GM12878 (cell line): ENCODE data around the gene FGB. TPM values are rescaled to one million over a fixed set of nuclear protein-coding genes. Genes with fewer than 3 reads are reported as not detected.

ENCODE experiments used
- ATAC-seq: fragments of 200-7000 bp; cut with Tn5 transposase; 3 replicates; pipeline ENCODE4 v1.9.1; 2020; ENCODE audit warnings: mild to moderate bottlenecking, moderate library complexity
- BruUV-seq: library from RNA; stranded (reverse); fragments of 400-500 nt; replicated peaks from 2 replicates; lab custom pipeline; 2021; lab: Mats Ljungman, UMichigan
- CTCF ChIA-PET: fragments of 300-600 bp; sonication (Branson Sonifier 250); formaldehyde crosslinking; extraction: SDS; loops from one replicate; lab custom pipeline; 2021; ENCODE audit warnings: inconsistent platforms; lab: Yijun Ruan, JAX
- POLR2A ChIA-PET: fragments of 350-600 bp; formaldehyde crosslinking; extraction: SDS; loops from one replicate; lab custom pipeline; 2021; ENCODE audit warnings: inconsistent platforms; lab: Charles Lee
- RAD21 ChIA-PET: fragments of 300-600 bp; sonication (Branson Sonifier 250); formaldehyde crosslinking; loops from one replicate; lab custom pipeline; 2023; ENCODE audit warnings: antibody characterized with exemption; ENCODE audit not compliant: unreplicated experiment; lab: Charles Lee
- SMC1A ChIA-PET: fragments of 300-600 bp; sonication (Branson Sonifier 250); formaldehyde crosslinking; loops from one replicate; lab custom pipeline; 2023; ENCODE audit not compliant: unreplicated experiment, uncharacterized antibody; lab: Charles Lee
- DNase-seq: peaks from one replicate; pipeline ENCODE4 v3.0.0-alpha.2; 2011; ENCODE audit warnings: low read depth, low spot score
- FAIRE-seq: peaks from 3 replicates; lab custom pipeline; 2011; peaks lifted over from hg19 to GRCh38; lab: Jason Lieb, UNC
- H2AFZ ChIP-seq: 2 replicates; pipeline ENCODE4 v1.6.0; 2011; ENCODE audit warnings: low read depth, low read length, control low read depth; ENCODE audit not compliant: control insufficient read depth
- H3K27ac ChIP-seq: 2 replicates; pipeline ENCODE4 v1.5.1; 2011; ENCODE audit warnings: control low read depth; ENCODE audit not compliant: control insufficient read depth, insufficient read depth
- H3K27me3 ChIP-seq, 2 experiments: replicated peaks in 1 of 2; 2 replicates each; pipeline versions ENCODE4 v1.6.0 to v1.6.1; 2011; ENCODE audit warnings: low read length in 1 of 2; ENCODE audit not compliant: control insufficient read depth in 2 of 2, insufficient read depth in 2 of 2
- H3K36me3 ChIP-seq, 2 experiments: 2 replicates each; pipeline ENCODE4 v1.5.1; 2011; ENCODE audit warnings: low read length in 1 of 2; ENCODE audit not compliant: control insufficient read depth in 2 of 2, insufficient read depth in 2 of 2
- H3K4me1 ChIP-seq: 2 replicates; pipeline ENCODE4 v1.6.1; 2011; ENCODE audit warnings: mild to moderate bottlenecking, low read length, moderate library complexity, mixed read lengths; ENCODE audit not compliant: control insufficient read depth, insufficient read depth
- H3K4me2 ChIP-seq: 2 replicates; pipeline ENCODE4 v1.6.0; 2011; ENCODE audit warnings: control low read depth; ENCODE audit not compliant: control insufficient read depth, insufficient read depth
- H3K4me3 ChIP-seq: fragments of 200-600 bp; sonication (generic); 2 replicates; pipeline ENCODE4 v1.5.1; 2016
- H3K79me2 ChIP-seq: 2 replicates; pipeline ENCODE4 v1.6.0; 2011; ENCODE audit warnings: low read length; ENCODE audit not compliant: control insufficient read depth, insufficient read depth
- H3K9ac ChIP-seq: 2 replicates; pipeline ENCODE4 v1.8.0; 2011; ENCODE audit warnings: low read length, control low read depth, mixed read lengths; ENCODE audit not compliant: control insufficient read depth, insufficient read depth
- H3K9me3 ChIP-seq: replicated peaks from 3 replicates; pipeline ENCODE4 v1.5.1; 2011; ENCODE audit warnings: mild to moderate bottlenecking, low read length; ENCODE audit not compliant: control insufficient read depth, insufficient read depth
- H4K20me1 ChIP-seq: 2 replicates; pipeline ENCODE4 v1.6.0; 2011; ENCODE audit not compliant: control insufficient read depth, insufficient read depth
- ATF7 ChIP-seq: fragments of 450-650 bp; IDR thresholded peaks from 2 replicates; pipeline ENCODE4 v1.6.1; 2016; ENCODE audit warnings: low read depth, mild to moderate bottlenecking
- CHD4 ChIP-seq: fragments of 200-600 bp; sonication (generic); IDR thresholded peaks from 2 replicates; pipeline ENCODE4 v1.6.1; 2016; ENCODE audit warnings: mild to moderate bottlenecking
- FOXK2 ChIP-seq: fragments of 450-650 bp; IDR thresholded peaks from 2 replicates; pipeline ENCODE4 v1.6.1; 2017; ENCODE audit warnings: mild to moderate bottlenecking, moderate library complexity
- HDAC6 ChIP-seq: fragments of 200-600 bp; sonication (generic); IDR thresholded peaks from one replicate; pipeline ENCODE4 v1.8.0; 2017; ENCODE audit warnings: antibody characterized with exemption; ENCODE audit not compliant: unreplicated experiment
- IRF3 ChIP-seq: fragments of 450-650 bp; IDR thresholded peaks from 2 replicates; pipeline ENCODE4 v1.6.1; 2014; ENCODE audit warnings: mild to moderate bottlenecking
- NR2C1 ChIP-seq: fragments of 450-650 bp; IDR thresholded peaks from 2 replicates; pipeline ENCODE4 v1.6.1; 2017; ENCODE audit warnings: antibody characterized with exemption, mild to moderate bottlenecking, moderate library complexity
- PAX8 ChIP-seq: fragments of 450-650 bp; IDR thresholded peaks from 2 replicates; pipeline ENCODE4 v1.6.1; 2017; ENCODE audit warnings: mild to moderate bottlenecking, moderate library complexity
- PKNOX1 ChIP-seq: fragments of 450-650 bp; IDR thresholded peaks from 2 replicates; pipeline ENCODE4 v1.6.1; 2016; ENCODE audit warnings: mild to moderate bottlenecking
- SIX5 ChIP-seq: IDR thresholded peaks from 2 replicates; pipeline ENCODE4 v1.6.1; 2011; ENCODE audit warnings: mild to moderate bottlenecking, low read depth, low read length, moderate library complexity; ENCODE audit not compliant: severe bottlenecking
- SMAD5 ChIP-seq: IDR thresholded peaks from 2 replicates; pipeline ENCODE4 v1.6.1; 2016; ENCODE audit warnings: antibody characterized with exemption, low read depth
- SP1 ChIP-seq: IDR thresholded peaks from one replicate; pipeline ENCODE4 v1.6.1; 2011; ENCODE audit warnings: low read depth, low read length
- SUPT20H ChIP-seq: IDR thresholded peaks from 2 replicates; pipeline ENCODE4 v1.6.1; 2011; ENCODE audit warnings: low read depth, mild to moderate bottlenecking, low read length, moderate library complexity, borderline replicate concordance; ENCODE audit not compliant: control insufficient read depth
- TCF12 ChIP-seq: IDR thresholded peaks from 2 replicates; pipeline ENCODE4 v1.6.1; 2011; ENCODE audit warnings: low read depth, mild to moderate bottlenecking, low read length
- TCF7 ChIP-seq: IDR thresholded peaks from 2 replicates; pipeline ENCODE4 v1.6.1; 2014; ENCODE audit warnings: antibody characterized with exemption, borderline replicate concordance
- ZNF207 ChIP-seq: fragments of 450-650 bp; IDR thresholded peaks from 2 replicates; pipeline ENCODE4 v1.6.1; 2014; ENCODE audit warnings: antibody characterized with exemption, mild to moderate bottlenecking, borderline replicate concordance
- WGBS: methylation state at CpG from one replicate; pipeline ENCODE4 v1.1.6; 2016; ENCODE audit warnings: low lambda C conversion rate; ENCODE audit not compliant: insufficient replicate concordance, insufficient coverage; ENCODE audit errors: missing lambda C conversion rate; 5-methylcytosine and 5-hydroxymethylcytosine counted together
- in situ Hi-C: fragments of 300-500 bp; cut with MboI; formaldehyde crosslinking; loops from 9 replicates; pipeline ENCODE4 v1.14.3; 2018; ENCODE audit warnings: mixed read lengths
- intact Hi-C: fragments of 100-400 bp; cut with micrococcal nuclease; formaldehyde crosslinking; loops from one replicate; pipeline ENCODE4 v1.14.2; 2022; ENCODE audit not compliant: unreplicated experiment
- polyA plus RNA-seq, 11 experiments: library from polyadenylated mRNA; depleted of rRNA in 4 of 11; unstranded in 6 of 11; stranded (reverse) in 5 of 11; fragments of >200 nt; fragmentation: Nextera tagmentation in 4 of 11; fragmentation: Illumina TruSeq in 1 of 11; extraction: Ambion mirVana in 4 of 11; extraction: Trizol in 1 of 11; gene quantifications; 1 replicate in 1 of 11; 2 replicates in 10 of 11; pipeline versions ENCODE4 v1.2.1 to v1.2.3, GENCODE V29; 2011 to 2016; ENCODE audit warnings: inconsistent platforms in 2 of 11, missing spikeins in 2 of 11, low read depth in 1 of 11
- total RNA-seq, 4 experiments: library from RNA; depleted of rRNA in 3 of 4; stranded (reverse); fragments of >200 nt in 3 of 4; fragmentation: Illumina TruSeq in 1 of 4; extraction: Trizol in 1 of 4; gene quantifications; 2 replicates each; pipeline versions ENCODE4 v1.2.1 to v1.2.3, GENCODE V29; 2013 to 2021
- TF ChIP-seq, protein P1 (sequence below): IDR thresholded peaks from 2 replicates; pipeline ENCODE4 v1.6.1; 2012; ENCODE audit warnings: low read depth, low read length, improper control_type of control experiment
- TF ChIP-seq, protein P2 (sequence below): IDR thresholded peaks from 2 replicates; pipeline ENCODE4 v1.6.1; 2011; ENCODE audit warnings: mild to moderate bottlenecking, low read depth, low read length, moderate library complexity; ENCODE audit not compliant: insufficient replicate concordance

Gene FGB
- total and polyA plus RNA-seq, 10 of the 15 experiments (the other 5 are each of a cell fraction or from before 2014, with no cell fraction given), result 0.04 to 2.7 TPM; not detected in 8

DNA sequence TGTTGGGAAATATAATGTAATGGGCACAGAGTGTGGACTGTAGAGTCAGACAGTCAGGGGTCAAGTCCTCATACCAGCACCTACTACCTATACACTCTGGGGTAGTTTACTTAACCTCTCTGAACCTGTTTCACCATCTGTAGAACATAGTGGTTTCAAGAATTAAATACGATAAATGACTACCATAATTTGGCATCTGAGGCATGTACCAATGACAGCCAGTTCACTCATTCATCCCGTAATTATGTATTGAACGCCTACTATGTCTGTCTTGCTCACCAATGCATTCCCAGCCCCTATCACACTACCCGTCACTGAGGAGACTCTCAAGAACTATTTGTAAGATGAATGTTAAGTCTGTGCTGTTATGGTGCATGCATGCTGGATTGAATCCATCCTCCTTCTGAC, 2.0 kb upstream of the FGB start:
- intact Hi-C loops, result no loop called here
- no peak overlapping the region for H3K9ac ChIP-seq
- FAIRE-seq, result no peak
- no peaks in the 10 kb centered on the region for H3K9me3 ChIP-seq
- SMC1A ChIA-PET, result interaction anchor here (6.1 kb wide), 1 partner anchor 60 kb away, joined by 112 read pairs; no protein-coding TSS in a partner anchor
- no peaks in the 10 kb centered on the region for H3K4me1 ChIP-seq
- TF ChIP-seq TCF7, result no peak
- no peak for TF ChIP-seq NR2C1
- no peak for TF ChIP-seq CHD4
- TF ChIP-seq, protein P1, sequence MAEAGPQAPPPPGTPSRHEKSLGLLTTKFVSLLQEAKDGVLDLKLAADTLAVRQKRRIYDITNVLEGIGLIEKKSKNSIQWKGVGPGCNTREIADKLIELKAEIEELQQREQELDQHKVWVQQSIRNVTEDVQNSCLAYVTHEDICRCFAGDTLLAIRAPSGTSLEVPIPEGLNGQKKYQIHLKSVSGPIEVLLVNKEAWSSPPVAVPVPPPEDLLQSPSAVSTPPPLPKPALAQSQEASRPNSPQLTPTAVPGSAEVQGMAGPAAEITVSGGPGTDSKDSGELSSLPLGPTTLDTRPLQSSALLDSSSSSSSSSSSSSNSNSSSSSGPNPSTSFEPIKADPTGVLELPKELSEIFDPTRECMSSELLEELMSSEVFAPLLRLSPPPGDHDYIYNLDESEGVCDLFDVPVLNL, result no peak
- no peak for TF ChIP-seq ZNF207
- TF ChIP-seq IRF3, result no peak
- no peak for TF ChIP-seq SIX5
- no peak for TF ChIP-seq SP1
- TF ChIP-seq ATF7, result no peak
- TF ChIP-seq HDAC6, result no peak
- TF ChIP-seq PAX8, result no peak
- no peak for TF ChIP-seq FOXK2
- TF ChIP-seq, protein P2, sequence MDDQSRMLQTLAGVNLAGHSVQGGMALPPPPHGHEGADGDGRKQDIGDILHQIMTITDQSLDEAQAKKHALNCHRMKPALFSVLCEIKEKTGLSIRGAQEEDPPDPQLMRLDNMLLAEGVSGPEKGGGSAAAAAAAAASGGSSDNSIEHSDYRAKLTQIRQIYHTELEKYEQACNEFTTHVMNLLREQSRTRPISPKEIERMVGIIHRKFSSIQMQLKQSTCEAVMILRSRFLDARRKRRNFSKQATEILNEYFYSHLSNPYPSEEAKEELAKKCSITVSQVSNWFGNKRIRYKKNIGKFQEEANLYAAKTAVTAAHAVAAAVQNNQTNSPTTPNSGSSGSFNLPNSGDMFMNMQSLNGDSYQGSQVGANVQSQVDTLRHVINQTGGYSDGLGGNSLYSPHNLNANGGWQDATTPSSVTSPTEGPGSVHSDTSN, result no peak
- no peak for TF ChIP-seq SUPT20H
- TF ChIP-seq TCF12, result no peak
- no peak for TF ChIP-seq SMAD5
- TF ChIP-seq PKNOX1, result no peak
- no peak overlapping the region for H3K4me3 ChIP-seq
- H3K36me3 ChIP-seq, result no peaks in the 10 kb centered on the region
- no TSS peak for BruUV-seq
- no peaks in the 10 kb centered on the region for H3K79me2 ChIP-seq
- no peak overlapping the region for H3K4me2 ChIP-seq
- no peak for DNase-seq
- no peaks in the 10 kb centered on the region for H4K20me1 ChIP-seq
- no peaks in the 10 kb centered on the region for H3K27me3 ChIP-seq
- in situ Hi-C loops, result no loop called here
- POLR2A ChIA-PET, result interaction anchor here (0.9 kb wide), 1 partner anchor 11 kb away, joined by 4 read pairs; no protein-coding TSS in a partner anchor
- WGBS, result 76% methylated on average over 4 of the region's 4 CpGs
- no peak overlapping the region for H3K27ac ChIP-seq
- no peak overlapping the region for H2AFZ ChIP-seq
- CTCF ChIA-PET, result interaction anchor here (0.8 to 18.3 kb wide), 4 partner anchors 10 to 74 kb away, joined by 3 to 796 read pairs (median 22); partner anchors contain the start of genes FGA, FGG and PLRG1
- ATAC-seq, result peak; percentile 28
- RAD21 ChIA-PET, result interaction anchor here (3.4 kb wide), 1 partner anchor 60 kb away, joined by 88 read pairs; no protein-coding TSS in a partner anchor
